ENCODE measurements around the gene PPP1R2C. TPM values are rescaled to one million over a fixed set of nuclear protein-coding genes. Genes with fewer than 3 reads are reported as not detected.

PPP1R2C gene
- polyA plus RNA-seq, 1 donor (not counting 4 experiments of a cell fraction or from before 2014, with no cell fraction given): not detected

- Histone ChIP-seq H3K27ac (ENCODE audit: control insufficient read depth, insufficient read depth, low read length) (no peak overlapping the region), H4K20me1 (ENCODE audit: control insufficient read depth, extremely low read depth, insufficient read depth, low read length) (no peaks in the 10 kb centered on the region), H2AFZ (ENCODE audit: control insufficient read depth, low read length) (no peak overlapping the region), H3K36me3 (ENCODE audit: control insufficient read depth in 2 of 2, extremely low read depth in 1 of 2, insufficient read depth in 2 of 2, low read length in 2 of 2) (no peaks in the 10 kb centered on the region), H3K9ac (ENCODE audit: control insufficient read depth, extremely low read depth, insufficient read depth, low read length) (no peak overlapping the region), H3K4me2 (ENCODE audit: control insufficient read depth, extremely low read depth, insufficient read depth, low read depth, low read length) (no peak overlapping the region), H3K79me2 (ENCODE audit: control insufficient read depth, insufficient read depth, low read length) (no peaks in the 10 kb centered on the region), H3K9me1 (ENCODE audit: control insufficient read depth, extremely low read depth, insufficient read depth, low read length) (no peaks in the 10 kb centered on the region), H3K27me3 (ENCODE audit: control insufficient read depth, extremely low read depth, insufficient read depth, low read length) (no peaks in the 10 kb centered on the region), H3K4me1 (ENCODE audit: control insufficient read depth, extremely low read depth, insufficient read depth, low read length) (no peaks in the 10 kb centered on the region), H3K4me3 (ENCODE audit: control insufficient read depth in 2 of 3, extremely low read depth in 1 of 3, insufficient read depth in 2 of 3, low read depth in 1 of 3, low read length in 3 of 3) (no peak overlapping the region), H3K9me3 (ENCODE audit: control insufficient read depth, low read depth, low read length) (no peaks in the 10 kb centered on the region)
- DNase-seq (ENCODE audit: low read depth, low spot score) (no peak), FAIRE-seq (no peak)
- dilution Hi-C loops (cut with MboI; ENCODE audit: extremely low pct_ligation_motif_present, low sequenced_read_pairs): no loop called here
- TF ChIP-seq EZH2 (IDR thresholded peaks at IDR 0.05; ENCODE audit: low read length) (no peak), CTCF (optimal IDR thresholded peaks at IDR 0.05 in 1 of 3, IDR thresholded peaks at IDR 0.05 in 1 of 3, conservative IDR thresholded peaks at IDR 0.05 in 1 of 3; ENCODE audit: extremely low read depth in 1 of 3, insufficient read depth in 2 of 3, low read length in 3 of 3) (no peak)
Measured at GRCh38 chrX:42824541-42824940, 46.6 kb upstream of the PPP1R2C start.

GRCh38 chrX:42823443-42823842, 45.5 kb upstream of the PPP1R2C start:
- dilution Hi-C loops (cut with MboI; ENCODE audit: extremely low pct_ligation_motif_present, low sequenced_read_pairs): no loop called here
- Histone ChIP-seq H2AFZ (ENCODE audit: control insufficient read depth, low read length) (no peak overlapping the region), H3K4me1 (ENCODE audit: control insufficient read depth, extremely low read depth, insufficient read depth, low read length) (no peaks in the 10 kb centered on the region), H3K79me2 (ENCODE audit: control insufficient read depth, insufficient read depth, low read length) (no peaks in the 10 kb centered on the region), H3K9me3 (ENCODE audit: control insufficient read depth, low read depth, low read length) (no peaks in the 10 kb centered on the region), H4K20me1 (ENCODE audit: control insufficient read depth, extremely low read depth, insufficient read depth, low read length) (no peaks in the 10 kb centered on the region), H3K9ac (ENCODE audit: control insufficient read depth, extremely low read depth, insufficient read depth, low read length) (no peak overlapping the region), H3K9me1 (ENCODE audit: control insufficient read depth, extremely low read depth, insufficient read depth, low read length) (no peaks in the 10 kb centered on the region), H3K27me3 (ENCODE audit: control insufficient read depth, extremely low read depth, insufficient read depth, low read length) (no peaks in the 10 kb centered on the region), H3K4me3 (ENCODE audit: control insufficient read depth in 2 of 3, extremely low read depth in 1 of 3, insufficient read depth in 2 of 3, low read depth in 1 of 3, low read length in 3 of 3) (no peak overlapping the region), H3K27ac (ENCODE audit: control insufficient read depth, insufficient read depth, low read length) (no peak overlapping the region), H3K36me3 (ENCODE audit: control insufficient read depth in 2 of 2, extremely low read depth in 1 of 2, insufficient read depth in 2 of 2, low read length in 2 of 2) (no peaks in the 10 kb centered on the region), H3K4me2 (ENCODE audit: control insufficient read depth, extremely low read depth, insufficient read depth, low read depth, low read length) (no peak overlapping the region)
- FAIRE-seq: no peak
- no peak for DNase-seq (ENCODE audit: low read depth, low spot score)
- no peak for TF ChIP-seq CTCF (optimal IDR thresholded peaks at IDR 0.05 in 1 of 3, IDR thresholded peaks at IDR 0.05 in 1 of 3, conservative IDR thresholded peaks at IDR 0.05 in 1 of 3; ENCODE audit: extremely low read depth in 1 of 3, insufficient read depth in 2 of 3, low read length in 3 of 3)
- TF ChIP-seq EZH2 (IDR thresholded peaks at IDR 0.05; ENCODE audit: low read length): no peak

All from keratinocyte (primary cell).